Measurements from ENCODE around the gene FAM227B.
"Not testable (repeated sequence)": the region's sequence is repeated elsewhere in the genome, so short reads cannot be mapped to it uniquely, and the experiment has no call there.

Gene FAM227B

GRCh38 chr15:49430046-49430445 lies 190.6 kb downstream of the FAM227B start:
- no peak for FAIRE-seq

- FAIRE-seq, result no peak
Measured at GRCh38 chr15:49428409-49429095, 192.1 kb downstream of the FAM227B start.

GRCh38 chr15:49427372-49427771 lies 193.2 kb downstream of the FAM227B start:
- FAIRE-seq, result no peak

GRCh38 chr15:49424954-49425353 lies 195.7 kb downstream of the FAM227B start:
- FAIRE-seq, result no peak

GRCh38 chr15:49423901-49424550 lies 196.6 kb downstream of the FAM227B start:
- no peak for FAIRE-seq

- FAIRE-seq, result no peak
Measured at GRCh38 chr15:49423021-49423420, 197.6 kb downstream of the FAM227B start, which contains the start of gene FGF7. Gene FGF7, plus strand, starts transcription at chr15:49423242. Its CDS starts 1,056 bp downstream, at chr15:49424298.

GRCh38 chr15:49421991-49422390 lies 198.6 kb downstream of the FAM227B start:
- no peak for FAIRE-seq

- FAIRE-seq, result no peak
Measured at GRCh38 chr15:49418811-49419210, 201.8 kb downstream of the FAM227B start.

- FAIRE-seq, result no peak
Measured at GRCh38 chr15:49415638-49416037, 205.0 kb downstream of the FAM227B start.

- FAIRE-seq, result no peak
Measured at GRCh38 chr15:49415149-49415548, 205.5 kb downstream of the FAM227B start.

GRCh38 chr15:49412797-49413196 lies 207.8 kb downstream of the FAM227B start:
- no peak for FAIRE-seq

GRCh38 chr15:49410641-49411040 lies 210.0 kb downstream of the FAM227B start:
- FAIRE-seq, result no peak

- FAIRE-seq, result no peak
Measured at GRCh38 chr15:49406352-49407118, 214.1 kb downstream of the FAM227B start.

- FAIRE-seq, result not testable (repeated sequence)
Measured at GRCh38 chr15:49402515-49403296, 217.9 kb downstream of the FAM227B start.

GRCh38 chr15:49387471-49387870 lies 233.1 kb downstream of the FAM227B start:
- FAIRE-seq, result no peak

- FAIRE-seq, result no peak
Measured at GRCh38 chr15:49383266-49383665, 237.4 kb downstream of the FAM227B start.

- no peak for FAIRE-seq
Measured at GRCh38 chr15:49382394-49382793, 238.2 kb downstream of the FAM227B start.

GRCh38 chr15:49380912-49381311 lies 239.7 kb downstream of the FAM227B start:
- FAIRE-seq, result no peak

- FAIRE-seq, result no peak
Measured at GRCh38 chr15:49379996-49380395, 240.6 kb downstream of the FAM227B start.

- FAIRE-seq, result no peak
Measured at GRCh38 chr15:49372366-49372765, 248.3 kb downstream of the FAM227B start.

GRCh38 chr15:49370782-49371181 lies 249.8 kb downstream of the FAM227B start:
- FAIRE-seq, result peak; percentile 9

- no peak for FAIRE-seq
Measured at GRCh38 chr15:49366496-49366895, 254.1 kb downstream of the FAM227B start.

GRCh38 chr15:49361370-49361769 lies 259.2 kb downstream of the FAM227B start:
- FAIRE-seq, result no peak
